HepG2 (cell line): ENCODE measurements around the gene RPUSD3. TPM values are rescaled to one million over a fixed set of nuclear protein-coding genes. Genes with fewer than 3 reads are reported as not detected.

Source experiments
- ARID2 ChIP-seq: sonication (generic); formaldehyde crosslinking; IDR thresholded peaks from 2 replicates; pipeline ENCODE4 v1.8.1; 2022; ENCODE audit warnings: mild to moderate bottlenecking, missing genetic modification reagents, borderline replicate concordance
- BORCS8-MEF2B ChIP-seq: sonication (generic); formaldehyde crosslinking; IDR thresholded peaks from 2 replicates; pipeline ENCODE4 v1.8.0; 2022; ENCODE audit warnings: mild to moderate bottlenecking, missing genetic modification reagents
- GMEB1 ChIP-seq: sonication (generic); formaldehyde crosslinking; IDR thresholded peaks from 2 replicates; pipeline ENCODE4 v1.5.1; 2020; ENCODE audit warnings: missing genetic modification reagents, mild to moderate bottlenecking, borderline replicate concordance
- MYNN ChIP-seq: sonication (generic); formaldehyde crosslinking; IDR thresholded peaks from 2 replicates; pipeline ENCODE4 v1.4.0; 2020; ENCODE audit warnings: mild to moderate bottlenecking, low read depth, missing genetic modification reagents
- PHF20 ChIP-seq: sonication (generic); formaldehyde crosslinking; IDR thresholded peaks from 2 replicates; pipeline ENCODE4 v1.5.0; 2020; ENCODE audit warnings: mild to moderate bottlenecking, missing genetic modification reagents
- PHF21A ChIP-seq: sonication (generic); formaldehyde crosslinking; IDR thresholded peaks from 2 replicates; pipeline ENCODE4 v1.5.0; 2020; ENCODE audit warnings: mild to moderate bottlenecking, missing genetic modification reagents
- SMARCE1 ChIP-seq: fragments of 450-650 bp; IDR thresholded peaks from 2 replicates; pipeline ENCODE4 v1.6.1; 2017; ENCODE audit warnings: borderline replicate concordance
- TAF1 ChIP-seq: sonication (generic); formaldehyde crosslinking; IDR thresholded peaks from 2 replicates; pipeline ENCODE4 v1.4.0; 2020; ENCODE audit warnings: missing genetic modification reagents
- ZBTB33 ChIP-seq: sonication (generic); formaldehyde crosslinking; IDR thresholded peaks from 2 replicates; pipeline ENCODE4 v1.4.0; 2020; ENCODE audit warnings: missing genetic modification reagents
- ZEB1 ChIP-seq: IDR thresholded peaks from 2 replicates; pipeline ENCODE4 v1.6.1; 2012; ENCODE audit warnings: mild to moderate bottlenecking, low read depth, inconsistent platforms; ENCODE audit not compliant: insufficient replicate concordance
- ZMAT3 ChIP-seq: sonication (generic); formaldehyde crosslinking; conservative IDR thresholded peaks from 2 replicates; pipeline ENCODE4 v1.7.0; 2021; ENCODE audit warnings: missing genetic modification reagents
- ZNF550 ChIP-seq: sonication (generic); formaldehyde crosslinking; IDR thresholded peaks from 2 replicates; pipeline ENCODE4 v1.4.0; 2020; ENCODE audit warnings: mild to moderate bottlenecking, missing genetic modification reagents, borderline replicate concordance
- polyA plus RNA-seq, 8 experiments: library from polyadenylated mRNA; depleted of rRNA in 3 of 8; stranded (reverse) in 7 of 8; unstranded in 1 of 8; fragments of >200 nt; fragmentation: Illumina TruSeq in 4 of 8; extraction: Trizol in 4 of 8; gene quantifications; 2 replicates each; pipeline versions ENCODE4 v1.2.1 to v1.2.3, GENCODE V29; 2011 to 2016; ENCODE audit warnings: low read depth in 4 of 8, missing spikeins in 1 of 8, mixed read lengths in 1 of 8; ENCODE audit not compliant: insufficient read depth in 1 of 8
- total RNA-seq, 5 experiments: library from RNA; depleted of rRNA; stranded (reverse); fragments of >200 nt; fragmentation: Illumina TruSeq; extraction: Trizol; gene quantifications; 2 replicates each; pipeline ENCODE4 v1.2.3, GENCODE V29; 2016; ENCODE audit warnings: low read depth in 1 of 5
- TF ChIP-seq, protein P1 (sequence below): sonication (generic); formaldehyde crosslinking; IDR thresholded peaks from 2 replicates; pipeline ENCODE4 v1.4.0; 2020; ENCODE audit warnings: missing genetic modification reagents
- TF ChIP-seq, protein P2 (sequence below): sonication (generic); formaldehyde crosslinking; IDR thresholded peaks from 2 replicates; pipeline ENCODE4 v1.5.1; 2020; ENCODE audit warnings: missing genetic modification reagents, mild to moderate bottlenecking, borderline replicate concordance
- TF ChIP-seq, protein P3 (sequence below): sonication (generic); formaldehyde crosslinking; IDR thresholded peaks from 2 replicates; pipeline ENCODE4 v1.4.0; 2020; ENCODE audit warnings: missing genetic modification reagents, borderline replicate concordance

RPUSD3 gene
- total and polyA plus RNA-seq, 2 of the 13 experiments (the other 11 are each of a cell fraction or from before 2014, with no cell fraction given) = 32.1 to 48.7 TPM

DNA sequence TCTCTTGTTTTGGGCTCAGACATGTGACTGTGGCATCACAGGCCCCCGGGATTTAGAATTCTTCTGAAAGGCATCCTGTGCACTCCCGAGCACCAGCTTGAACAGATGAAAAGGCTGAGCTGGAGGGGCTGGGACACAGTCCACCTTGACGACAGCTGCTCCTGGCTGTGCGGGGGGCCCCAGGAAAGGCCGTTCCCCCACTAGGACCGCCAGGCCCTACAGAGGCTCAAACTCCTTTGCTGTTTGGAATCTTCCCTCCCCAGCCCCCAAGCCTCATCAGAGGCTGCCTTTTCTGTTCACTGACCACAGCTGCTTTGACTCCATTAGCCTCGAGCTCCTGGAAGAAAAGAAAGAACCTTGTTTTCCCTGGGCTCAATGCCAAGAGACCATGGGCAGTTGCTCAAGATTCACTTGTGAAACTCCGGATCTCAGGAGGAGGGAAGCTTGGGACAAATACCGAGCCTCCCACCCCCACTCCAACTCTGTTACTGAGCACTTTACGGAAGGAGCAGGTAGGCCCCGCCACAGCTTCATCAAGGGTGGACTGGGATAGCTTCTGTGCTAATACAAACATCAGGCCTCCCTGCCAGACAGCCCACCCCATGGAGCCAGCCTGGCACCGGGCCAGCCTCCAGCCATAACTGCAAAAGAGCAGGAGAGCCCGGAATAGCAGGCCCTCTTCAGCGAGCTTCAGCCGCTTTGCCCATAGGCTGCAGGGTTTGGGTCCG, 20.6 kb upstream of the RPUSD3 start (continued):
- TF ChIP-seq ZNF550 (CRISPR knock-in tag) (no peak), ARID2 (CRISPR knock-in tag) (peak; percentile 60; the same call in 1 of the 2 replicates), SMARCE1 (no peak), BORCS8-MEF2B (CRISPR knock-in tag) (peak; percentile 17; the same call in 1 of the 2 replicates), MYNN (CRISPR knock-in tag) (peak; percentile 30; the same call in 1 of the 2 replicates), GMEB1 (no peak), ZEB1 (peak; percentile 32), PHF20 (CRISPR knock-in tag) (peak; percentile 50), ZBTB33 (CRISPR knock-in tag) (no peak), TAF1 (CRISPR knock-in tag) (peak; percentile 41; the same call in 1 of the 2 replicates), ZMAT3 (no peak), PHF21A (peak; percentile 69)
- TF ChIP-seq, protein P1, sequence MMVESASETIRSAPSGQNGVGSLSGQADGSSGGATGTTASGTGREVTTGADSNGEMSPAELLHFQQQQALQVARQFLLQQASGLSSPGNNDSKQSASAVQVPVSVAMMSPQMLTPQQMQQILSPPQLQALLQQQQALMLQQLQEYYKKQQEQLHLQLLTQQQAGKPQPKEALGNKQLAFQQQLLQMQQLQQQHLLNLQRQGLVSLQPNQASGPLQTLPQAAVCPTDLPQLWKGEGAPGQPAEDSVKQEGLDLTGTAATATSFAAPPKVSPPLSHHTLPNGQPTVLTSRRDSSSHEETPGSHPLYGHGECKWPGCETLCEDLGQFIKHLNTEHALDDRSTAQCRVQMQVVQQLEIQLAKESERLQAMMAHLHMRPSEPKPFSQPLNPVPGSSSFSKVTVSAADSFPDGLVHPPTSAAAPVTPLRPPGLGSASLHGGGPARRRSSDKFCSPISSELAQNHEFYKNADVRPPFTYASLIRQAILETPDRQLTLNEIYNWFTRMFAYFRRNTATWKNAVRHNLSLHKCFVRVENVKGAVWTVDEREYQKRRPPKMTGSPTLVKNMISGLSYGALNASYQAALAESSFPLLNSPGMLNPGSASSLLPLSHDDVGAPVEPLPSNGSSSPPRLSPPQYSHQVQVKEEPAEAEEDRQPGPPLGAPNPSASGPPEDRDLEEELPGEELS (CRISPR knock-in tag) = peak; percentile 27; the same call in 1 of the 2 replicates
- TF ChIP-seq, protein P2, sequence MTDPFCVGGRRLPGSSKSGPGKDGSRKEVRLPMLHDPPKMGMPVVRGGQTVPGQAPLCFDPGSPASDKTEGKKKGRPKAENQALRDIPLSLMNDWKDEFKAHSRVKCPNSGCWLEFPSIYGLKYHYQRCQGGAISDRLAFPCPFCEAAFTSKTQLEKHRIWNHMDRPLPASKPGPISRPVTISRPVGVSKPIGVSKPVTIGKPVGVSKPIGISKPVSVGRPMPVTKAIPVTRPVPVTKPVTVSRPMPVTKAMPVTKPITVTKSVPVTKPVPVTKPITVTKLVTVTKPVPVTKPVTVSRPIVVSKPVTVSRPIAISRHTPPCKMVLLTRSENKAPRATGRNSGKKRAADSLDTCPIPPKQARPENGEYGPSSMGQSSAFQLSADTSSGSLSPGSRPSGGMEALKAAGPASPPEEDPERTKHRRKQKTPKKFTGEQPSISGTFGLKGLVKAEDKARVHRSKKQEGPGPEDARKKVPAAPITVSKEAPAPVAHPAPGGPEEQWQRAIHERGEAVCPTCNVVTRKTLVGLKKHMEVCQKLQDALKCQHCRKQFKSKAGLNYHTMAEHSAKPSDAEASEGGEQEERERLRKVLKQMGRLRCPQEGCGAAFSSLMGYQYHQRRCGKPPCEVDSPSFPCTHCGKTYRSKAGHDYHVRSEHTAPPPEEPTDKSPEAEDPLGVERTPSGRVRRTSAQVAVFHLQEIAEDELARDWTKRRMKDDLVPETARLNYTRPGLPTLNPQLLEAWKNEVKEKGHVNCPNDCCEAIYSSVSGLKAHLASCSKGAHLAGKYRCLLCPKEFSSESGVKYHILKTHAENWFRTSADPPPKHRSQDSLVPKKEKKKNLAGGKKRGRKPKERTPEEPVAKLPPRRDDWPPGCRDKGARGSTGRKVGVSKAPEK (CRISPR knock-in tag) = no peak; the same call in 1 of the 2 replicates
- TF ChIP-seq, protein P3, sequence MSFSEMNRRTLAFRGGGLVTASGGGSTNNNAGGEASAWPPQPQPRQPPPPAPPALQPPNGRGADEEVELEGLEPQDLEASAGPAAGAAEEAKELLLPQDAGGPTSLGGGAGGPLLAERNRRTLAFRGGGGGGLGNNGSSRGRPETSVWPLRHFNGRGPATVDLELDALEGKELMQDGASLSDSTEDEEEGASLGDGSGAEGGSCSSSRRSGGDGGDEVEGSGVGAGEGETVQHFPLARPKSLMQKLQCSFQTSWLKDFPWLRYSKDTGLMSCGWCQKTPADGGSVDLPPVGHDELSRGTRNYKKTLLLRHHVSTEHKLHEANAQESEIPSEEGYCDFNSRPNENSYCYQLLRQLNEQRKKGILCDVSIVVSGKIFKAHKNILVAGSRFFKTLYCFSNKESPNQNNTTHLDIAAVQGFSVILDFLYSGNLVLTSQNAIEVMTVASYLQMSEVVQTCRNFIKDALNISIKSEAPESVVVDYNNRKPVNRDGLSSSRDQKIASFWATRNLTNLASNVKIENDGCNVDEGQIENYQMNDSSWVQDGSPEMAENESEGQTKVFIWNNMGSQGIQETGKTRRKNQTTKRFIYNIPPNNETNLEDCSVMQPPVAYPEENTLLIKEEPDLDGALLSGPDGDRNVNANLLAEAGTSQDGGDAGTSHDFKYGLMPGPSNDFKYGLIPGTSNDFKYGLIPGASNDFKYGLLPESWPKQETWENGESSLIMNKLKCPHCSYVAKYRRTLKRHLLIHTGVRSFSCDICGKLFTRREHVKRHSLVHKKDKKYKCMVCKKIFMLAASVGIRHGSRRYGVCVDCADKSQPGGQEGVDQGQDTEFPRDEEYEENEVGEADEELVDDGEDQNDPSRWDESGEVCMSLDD (CRISPR knock-in tag) = peak; percentile 18; the same call in 1 of the 2 replicates
